GM19372 (cell line): ENCODE data around the gene ARHGEF33.

Experiments used
- ATAC-seq: cut with Tn5 transposase; IDR thresholded peaks from one replicate; pipeline ENCODE4 v1.9.1; 2021; ENCODE audit warnings: mild to moderate bottlenecking, low read depth, moderate library complexity; ENCODE audit not compliant: unreplicated experiment

The ARHGEF33 gene

GRCh38 chr2:39007875-39008504, 118.3 kb downstream of the ARHGEF33 start:
- ATAC-seq, result no peak

GRCh38 chr2:39008665-39009064, 119.0 kb downstream of the ARHGEF33 start:
- no peak for ATAC-seq

- ATAC-seq, result no peak
These were observed 124.2 kb downstream of the ARHGEF33 start for GRCh38 chr2:39013871-39014270.

GRCh38 chr2:39015424-39015823, 125.7 kb downstream of the ARHGEF33 start:
- ATAC-seq, result no peak

- ATAC-seq, result no peak
These were observed 127.7 kb downstream of the ARHGEF33 start for GRCh38 chr2:39017334-39017733.

GRCh38 chr2:39018638-39019037, 129.0 kb downstream of the ARHGEF33 start:
- ATAC-seq, result no peak

- ATAC-seq, result no peak
These were observed 130.7 kb downstream of the ARHGEF33 start for GRCh38 chr2:39020383-39020782.

GRCh38 chr2:39022642-39023235, 133.1 kb downstream of the ARHGEF33 start:
- no peak for ATAC-seq

GRCh38 chr2:39023649-39024048, 134.0 kb downstream of the ARHGEF33 start:
- ATAC-seq, result no peak

GRCh38 chr2:39024833-39025232, 135.2 kb downstream of the ARHGEF33 start:
- ATAC-seq, result no peak
